Neutrophil (primary cell): ENCODE data around the gene CRTC1.

Experiments
- H3K27ac ChIP-seq: fragments of 200-600 bp; sonication (generic); 2 replicates; pipeline ENCODE4 v1.5.1; 2016; ENCODE audit warnings: mild to moderate bottlenecking, moderate library complexity
- H3K27me3 ChIP-seq: fragments of 200-600 bp; sonication (generic); 2 replicates; pipeline ENCODE4 v1.6.0; 2016; ENCODE audit warnings: mild to moderate bottlenecking
- H3K36me3 ChIP-seq: fragments of 200-600 bp; sonication (generic); 2 replicates; pipeline ENCODE4 v1.5.1; 2017
- H3K4me1 ChIP-seq, 2 experiments: fragments of 200-600 bp in 1 of 2; sonication (generic) in 1 of 2; 1 replicate in 1 of 2; 2 replicates in 1 of 2; pipeline versions ENCODE4 v1.5.1 to v1.6.1; 2013 to 2016; ENCODE audit warnings: low read depth in 1 of 2, low read length in 1 of 2, mild to moderate bottlenecking in 1 of 2, moderate library complexity in 1 of 2; ENCODE audit not compliant: control insufficient read depth in 1 of 2, insufficient read depth in 1 of 2
- H3K4me3 ChIP-seq, 2 experiments: fragments of 200-600 bp in 1 of 2; sonication (generic) in 1 of 2; 1 replicate in 1 of 2; 2 replicates in 1 of 2; pipeline ENCODE4 v1.5.1; 2013 to 2016; ENCODE audit warnings: low read depth in 1 of 2, low read length in 1 of 2, mild to moderate bottlenecking in 1 of 2, moderate library complexity in 1 of 2
- H3K9me3 ChIP-seq: fragments of 200-600 bp; sonication (generic); 2 replicates; pipeline ENCODE4 v1.5.1; 2016
- TF ChIP-seq, protein P1 (sequence below): fragments of 200-600 bp; sonication (generic); IDR thresholded peaks from 2 replicates; pipeline ENCODE4 v1.5.1; 2016; ENCODE audit warnings: antibody characterized with exemption

CRTC1 gene

DNA sequence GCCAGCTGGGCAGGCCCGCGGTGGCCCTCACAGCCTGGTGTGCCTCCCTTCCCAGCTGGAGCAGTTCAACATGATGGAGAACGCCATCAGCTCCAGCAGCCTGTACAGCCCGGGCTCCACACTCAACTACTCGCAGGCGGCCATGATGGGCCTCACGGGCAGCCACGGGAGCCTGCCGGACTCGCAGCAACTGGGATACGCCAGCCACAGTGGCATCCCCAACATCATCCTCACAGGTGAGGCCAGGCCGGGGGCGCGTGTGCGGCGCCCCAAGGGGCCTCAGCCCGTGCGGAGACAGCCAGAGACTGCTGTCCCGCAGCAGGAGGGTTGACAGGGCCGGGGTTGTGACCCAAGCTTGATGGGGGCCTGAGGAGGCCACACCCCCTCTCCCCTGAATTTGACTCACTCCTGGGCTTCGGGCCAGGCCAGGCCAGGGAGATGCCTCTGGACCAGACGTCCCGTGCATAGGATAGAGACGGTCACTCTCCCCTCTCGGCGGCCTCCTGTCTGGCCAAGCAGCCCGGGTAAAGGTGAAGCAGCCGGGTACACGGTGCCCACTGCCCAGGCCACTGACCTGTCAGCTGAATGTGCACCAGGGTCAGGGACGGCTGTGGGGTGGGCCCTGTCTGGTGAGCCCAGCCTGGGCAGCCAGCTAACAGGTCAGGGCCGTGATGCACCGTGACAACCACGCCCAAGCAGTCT lies 92.3 kb downstream of the CRTC1 start:
- no peaks in the 10 kb centered on the region for H3K9me3 ChIP-seq
- no peaks in the 10 kb centered on the region for H3K36me3 ChIP-seq
- TF ChIP-seq, protein P1, sequence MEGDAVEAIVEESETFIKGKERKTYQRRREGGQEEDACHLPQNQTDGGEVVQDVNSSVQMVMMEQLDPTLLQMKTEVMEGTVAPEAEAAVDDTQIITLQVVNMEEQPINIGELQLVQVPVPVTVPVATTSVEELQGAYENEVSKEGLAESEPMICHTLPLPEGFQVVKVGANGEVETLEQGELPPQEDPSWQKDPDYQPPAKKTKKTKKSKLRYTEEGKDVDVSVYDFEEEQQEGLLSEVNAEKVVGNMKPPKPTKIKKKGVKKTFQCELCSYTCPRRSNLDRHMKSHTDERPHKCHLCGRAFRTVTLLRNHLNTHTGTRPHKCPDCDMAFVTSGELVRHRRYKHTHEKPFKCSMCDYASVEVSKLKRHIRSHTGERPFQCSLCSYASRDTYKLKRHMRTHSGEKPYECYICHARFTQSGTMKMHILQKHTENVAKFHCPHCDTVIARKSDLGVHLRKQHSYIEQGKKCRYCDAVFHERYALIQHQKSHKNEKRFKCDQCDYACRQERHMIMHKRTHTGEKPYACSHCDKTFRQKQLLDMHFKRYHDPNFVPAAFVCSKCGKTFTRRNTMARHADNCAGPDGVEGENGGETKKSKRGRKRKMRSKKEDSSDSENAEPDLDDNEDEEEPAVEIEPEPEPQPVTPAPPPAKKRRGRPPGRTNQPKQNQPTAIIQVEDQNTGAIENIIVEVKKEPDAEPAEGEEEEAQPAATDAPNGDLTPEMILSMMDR = no peak
- H3K27me3 ChIP-seq = no peaks in the 10 kb centered on the region
- no peak overlapping the region for H3K27ac ChIP-seq
- H3K4me1 ChIP-seq = no peaks in the 10 kb centered on the region
- no peak overlapping the region for H3K4me3 ChIP-seq

DNA sequence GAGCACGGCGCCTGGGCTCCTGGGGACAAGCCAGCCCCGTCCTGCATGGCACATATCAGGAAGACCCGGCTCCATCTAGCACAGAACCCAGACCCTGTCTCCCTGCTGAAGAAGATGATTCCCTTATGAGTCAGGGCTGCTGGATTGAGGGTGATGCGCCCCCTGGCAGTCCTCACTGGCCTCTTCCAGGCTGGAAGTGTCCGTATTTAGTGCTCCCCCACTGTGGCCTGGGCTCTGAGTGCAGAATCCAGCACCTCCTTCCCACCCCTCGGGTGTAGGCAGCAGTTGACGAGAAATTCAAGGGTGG lies 92.8 kb downstream of the CRTC1 start:
- Histone ChIP-seq H3K4me1 (no peaks in the 10 kb centered on the region), H3K9me3 (no peaks in the 10 kb centered on the region), H3K27me3 (no peaks in the 10 kb centered on the region), H3K36me3 (no peaks in the 10 kb centered on the region), H3K4me3 (no peak overlapping the region), H3K27ac (no peak overlapping the region)
- TF ChIP-seq, protein P1 = no peak

- H3K4me3 ChIP-seq = no peak overlapping the region
- peaks cover under 1% of the 10 kb centered on the region for H3K27me3 ChIP-seq
- no peak overlapping the region for H3K27ac ChIP-seq
Observed at GRCh38 chr19:18776736-18777135, 93.3 kb downstream of the CRTC1 start.

DNA sequence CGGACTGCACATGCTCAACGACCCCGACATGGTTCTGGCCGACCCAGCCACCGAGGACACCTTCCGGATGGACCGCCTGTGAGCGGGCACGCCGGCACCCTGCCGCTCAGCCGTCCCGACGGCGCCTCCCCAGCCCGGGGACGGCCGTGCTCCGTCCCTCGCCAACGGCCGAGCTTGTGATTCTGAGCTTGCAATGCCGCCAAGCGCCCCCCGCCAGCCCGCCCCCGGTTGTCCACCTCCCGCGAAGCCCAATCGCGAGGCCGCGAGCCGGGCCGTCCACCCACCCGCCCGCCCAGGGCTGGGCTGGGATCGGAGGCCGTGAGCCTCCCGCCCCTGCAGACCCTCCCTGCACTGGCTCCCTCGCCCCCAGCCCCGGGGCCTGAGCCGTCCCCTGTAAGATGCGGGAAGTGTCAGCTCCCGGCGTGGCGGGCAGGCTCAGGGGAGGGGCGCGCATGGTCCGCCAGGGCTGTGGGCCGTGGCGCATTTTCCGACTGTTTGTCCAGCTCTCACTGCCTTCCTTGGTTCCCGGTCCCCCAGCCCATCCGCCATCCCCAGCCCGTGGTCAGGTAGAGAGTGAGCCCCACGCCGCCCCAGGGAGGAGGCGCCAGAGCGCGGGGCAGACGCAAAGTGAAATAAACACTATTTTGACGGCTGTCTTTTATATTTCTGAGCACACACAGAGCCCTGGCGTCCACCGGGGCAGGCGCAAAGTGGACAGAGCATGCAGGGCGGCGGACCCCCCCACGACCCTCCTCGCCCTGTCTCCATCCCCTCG lies 94.0 kb downstream of the CRTC1 start:
- Histone ChIP-seq H3K4me1 (no peaks in the 10 kb centered on the region), H3K36me3 (no peaks in the 10 kb centered on the region), H3K4me3 (no peak overlapping the region), H3K9me3 (no peaks in the 10 kb centered on the region), H3K27ac (no peak overlapping the region), H3K27me3 (peaks cover 8% of the 10 kb centered on the region)
- TF ChIP-seq, protein P1 = no peak

More at GRCh38 chr19:18776736-18777135, 93.3 kb downstream of the CRTC1 start:
- no peaks in the 10 kb centered on the region for H3K4me1 ChIP-seq
- TF ChIP-seq, protein P1 = no peak
- no peaks in the 10 kb centered on the region for H3K9me3 ChIP-seq
- H3K36me3 ChIP-seq = no peaks in the 10 kb centered on the region

GRCh38 chr19:18778076-18778389 lies 94.6 kb downstream of the CRTC1 start:
- Histone ChIP-seq H3K27ac (no peak overlapping the region), H3K36me3 (no peaks in the 10 kb centered on the region), H3K4me3 (no peak overlapping the region), H3K9me3 (no peaks in the 10 kb centered on the region), H3K4me1 (no peaks in the 10 kb centered on the region), H3K27me3 (peaks cover 13% of the 10 kb centered on the region)
- TF ChIP-seq, protein P1 = no peak
